Gastrocnemius medialis (tissue), 4 donors: Measurements from ENCODE around the gene TIMM17A.

Experiments used
- CTCF ChIP-seq, 5 experiments: fragments of 450-650 bp in 3 of 5; fragments of 200-600 bp in 2 of 5; sonication (generic) in 2 of 5; IDR thresholded peaks in 4 of 5; conservative IDR thresholded peaks in 1 of 5; 1 replicate in 4 of 5; 2 replicates in 1 of 5; pipeline ENCODE4 v1.5.1; 2016 to 2019; ENCODE audit warnings: antibody characterized with exemption in 5 of 5, mild to moderate bottlenecking in 3 of 5, moderate library complexity in 3 of 5
- POLR2A ChIP-seq, 2 donors: fragments of 450-650 bp; IDR thresholded peaks; one replicate each; pipeline ENCODE4 v1.6.1; 2017; ENCODE audit warnings: antibody characterized with exemption in 2 of 2, mild to moderate bottlenecking in 2 of 2, moderate library complexity in 2 of 2

DNA sequence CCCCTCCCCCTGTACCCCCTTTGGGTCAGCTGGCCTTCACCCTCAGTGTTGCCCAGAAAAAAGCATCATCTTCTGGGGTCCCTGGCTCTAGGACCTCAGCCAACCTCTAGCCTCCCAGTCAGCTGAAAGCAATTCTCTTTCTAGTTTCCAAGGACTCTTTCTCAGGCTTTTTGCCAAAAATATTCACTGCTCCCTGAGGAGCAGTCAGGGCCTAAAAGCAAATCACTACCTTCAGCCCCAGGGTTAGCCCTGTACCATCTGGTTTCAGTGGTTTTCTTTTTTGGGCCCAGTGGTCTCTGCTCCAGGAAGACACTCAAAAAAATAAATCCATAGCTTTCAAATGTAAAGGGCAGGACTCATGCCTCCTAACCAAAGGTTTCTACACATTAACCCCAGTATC is 5.8 kb upstream of the TIMM17A start:
- no peak for TF ChIP-seq CTCF (IDR thresholded peaks at IDR 0.05 in 4 of 5, conservative IDR thresholded peaks at IDR 0.05 in 1 of 5)
- no peak for TF ChIP-seq POLR2A (IDR thresholded peaks at IDR 0.05)
